ELR (cell line): ENCODE results near the gene DUS1L.

ENCODE experiments used
- DNase-seq: peaks from one replicate; pipeline ENCODE4 v3.0.0-alpha.2; 2015; ENCODE audit warnings: low read depth

Gene DUS1L

DNA sequence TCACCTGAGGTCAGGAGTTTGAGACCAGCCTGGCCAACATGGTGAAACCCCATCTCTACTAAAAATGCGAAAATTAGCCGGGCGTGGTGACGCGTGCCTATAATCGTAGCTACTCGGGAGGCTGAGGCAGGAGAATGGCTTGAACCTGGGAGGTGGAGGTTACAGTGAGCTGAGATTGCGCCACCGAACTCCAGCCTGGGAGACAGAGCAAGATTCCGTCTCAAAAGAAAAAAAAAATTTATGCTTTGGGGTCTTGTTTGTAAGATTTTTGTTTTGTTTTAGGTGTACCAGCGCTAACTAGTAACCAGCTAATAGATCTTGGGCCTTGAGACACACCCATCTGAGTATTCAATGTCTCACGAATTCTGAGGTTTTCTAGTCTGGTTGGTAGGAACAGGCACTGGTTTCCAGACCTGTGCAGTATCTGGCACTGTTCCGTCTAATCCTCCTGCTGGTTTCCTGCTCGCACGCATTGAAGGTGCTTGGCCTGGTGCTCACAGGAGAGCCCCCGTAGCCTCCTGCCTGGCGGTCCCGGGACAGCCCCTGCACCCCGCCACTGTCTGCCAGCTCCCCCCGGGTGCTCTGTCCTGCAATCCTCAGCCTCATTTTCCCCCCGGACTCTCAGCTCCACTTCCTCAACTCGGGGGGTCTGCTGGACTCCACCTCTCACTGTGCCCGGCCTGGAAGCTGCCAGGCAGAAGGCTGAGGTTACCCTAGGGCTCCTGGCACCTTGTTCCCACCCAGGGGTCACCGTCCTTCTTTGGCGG lies 10.6 kb upstream of the DUS1L start:
- DNase-seq = no peak

- DNase-seq = no peak
These were observed 7.8 kb upstream of the DUS1L start for GRCh38 chr17:82073446-82073845.

DNA sequence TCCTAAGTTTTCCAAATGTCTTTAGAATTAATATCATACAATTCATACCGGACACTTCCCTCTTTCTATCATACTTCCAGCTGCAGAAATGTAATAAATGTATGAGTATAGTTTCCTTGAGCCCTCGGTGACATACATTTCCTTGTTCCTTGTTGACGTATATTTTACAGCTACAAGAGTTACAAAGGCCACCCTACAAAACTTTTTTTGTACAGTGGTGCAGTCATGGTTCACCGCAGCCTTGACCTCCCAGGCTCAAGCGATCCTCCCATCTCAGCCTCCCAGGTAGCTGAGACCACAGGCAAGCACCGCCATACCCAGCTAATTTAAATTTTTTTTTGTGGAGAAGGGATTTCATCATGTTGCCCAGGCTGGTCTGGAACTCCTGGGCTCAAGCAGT lies 7.2 kb upstream of the DUS1L start:
- DNase-seq = no peak

- no peak for DNase-seq
These were observed 5.0 kb upstream of the DUS1L start for GRCh38 chr17:82070611-82071010.

GRCh38 chr17:82065193-82065637 lies 389 bp downstream of the DUS1L start:
- DNase-seq = peak; percentile 57

GRCh38 chr17:82064433-82065192 lies 991 bp downstream of the DUS1L start:
- DNase-seq = no peak

- DNase-seq = no peak
These were observed 1.9 kb downstream of the DUS1L start for GRCh38 chr17:82063424-82064415.

DNA sequence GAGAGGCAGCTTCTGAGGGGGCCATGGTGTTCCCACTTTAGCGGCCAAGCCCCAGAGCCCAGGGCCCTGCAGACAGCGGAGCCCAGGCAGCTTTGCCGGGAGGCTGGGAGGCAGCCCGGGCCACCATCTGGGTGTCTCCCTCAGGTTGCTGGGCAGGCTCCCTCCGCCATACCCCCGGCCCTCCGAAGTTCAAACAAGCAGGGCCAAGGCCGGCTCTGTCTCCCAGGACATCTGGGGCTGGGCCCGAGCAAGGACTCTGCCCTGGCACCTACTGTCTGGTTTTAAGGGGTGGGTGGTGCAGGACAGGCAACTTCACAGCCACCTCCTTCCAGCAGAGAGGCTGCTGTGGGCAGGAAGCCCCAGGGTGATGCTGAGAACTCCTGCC lies 2.6 kb downstream of the DUS1L start:
- no peak for DNase-seq

DNA sequence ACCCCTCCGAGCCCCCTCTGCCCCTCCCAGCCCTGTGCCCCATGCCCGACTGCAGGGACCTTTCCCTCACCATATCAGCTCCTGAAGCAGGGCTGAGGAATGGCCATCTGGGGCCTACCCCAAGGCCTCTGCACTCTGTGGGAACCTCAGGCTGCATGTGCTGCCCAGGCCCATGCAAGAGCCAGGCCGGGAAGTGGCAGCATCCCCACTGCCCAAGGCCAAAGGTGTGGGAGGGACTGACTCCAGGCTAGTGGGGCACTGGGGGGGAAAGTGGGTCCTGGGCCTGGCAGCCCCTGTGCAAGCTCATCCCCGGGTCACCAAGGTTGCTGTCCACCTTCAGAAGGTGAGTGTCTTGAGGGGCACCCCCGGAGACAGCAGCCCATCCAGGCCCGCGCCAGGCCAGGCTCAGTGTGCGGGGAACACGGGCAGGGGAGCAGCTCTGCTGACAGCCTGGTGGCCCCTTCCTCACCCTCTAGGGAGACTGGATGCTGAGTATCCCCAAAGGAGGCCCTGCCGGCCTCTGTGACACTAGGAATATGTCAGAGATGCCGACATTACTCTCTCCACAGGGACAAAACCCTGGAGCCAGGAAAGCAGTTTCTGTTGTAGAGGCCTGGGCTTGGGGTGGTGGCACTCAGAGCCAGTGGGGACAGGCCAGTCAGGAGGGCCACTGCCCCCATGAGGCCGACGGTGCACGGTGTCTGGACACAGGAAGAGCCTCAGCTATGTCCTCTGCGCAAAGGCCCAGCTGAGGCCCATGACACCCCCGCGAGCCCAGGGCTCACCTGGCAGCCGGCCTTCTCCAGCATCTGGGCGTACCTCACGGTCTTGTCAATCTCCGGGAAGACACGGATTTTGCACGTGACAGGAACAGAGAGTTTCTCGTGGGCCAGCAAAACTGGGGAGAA lies 3.3 kb downstream of the DUS1L start:
- DNase-seq = no peak

DNA sequence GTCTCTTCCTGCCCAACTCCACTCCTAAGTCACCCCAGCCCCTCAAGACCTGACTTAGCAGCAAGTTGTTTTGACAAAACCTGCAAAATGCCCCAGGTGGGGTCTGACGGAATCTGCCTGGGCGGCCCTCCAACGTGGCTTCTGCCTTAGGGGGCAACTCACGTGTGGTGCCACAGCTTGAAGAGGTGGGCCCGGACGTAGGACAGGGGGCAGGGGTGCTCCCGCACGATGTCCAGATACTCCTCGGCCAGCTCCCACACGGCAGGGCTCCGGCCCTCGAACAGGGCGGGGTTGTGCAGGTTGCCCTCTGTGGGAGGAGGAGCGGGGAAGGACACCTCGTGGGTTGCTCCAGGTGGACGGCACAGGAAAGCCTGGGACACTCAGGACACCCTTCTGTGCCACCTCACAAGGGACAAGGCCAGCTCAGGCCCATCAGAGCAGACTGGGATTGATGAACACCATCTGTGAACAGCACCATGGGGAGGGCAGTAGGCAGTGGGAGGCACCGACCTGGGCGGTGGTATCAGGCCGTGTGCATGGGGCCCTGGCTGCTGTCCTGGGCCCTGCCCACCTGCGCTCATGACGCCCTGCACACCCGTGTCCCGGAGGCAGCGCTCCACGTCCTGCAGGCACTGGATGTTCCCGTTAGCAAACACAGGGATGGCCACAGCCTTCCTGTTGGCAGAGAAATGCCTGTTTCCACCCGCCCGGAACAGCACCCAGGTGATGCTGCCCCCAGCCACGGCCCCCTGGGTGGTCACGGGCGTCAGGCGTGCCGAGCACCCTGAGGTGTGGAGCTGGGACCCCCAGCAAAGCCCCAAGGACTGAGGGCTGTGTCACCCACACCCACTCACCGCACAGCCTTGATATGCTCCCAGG lies 4.3 kb downstream of the DUS1L start:
- no peak for DNase-seq

GRCh38 chr17:82060614-82061013 lies 5.0 kb downstream of the DUS1L start:
- no peak for DNase-seq

DNA sequence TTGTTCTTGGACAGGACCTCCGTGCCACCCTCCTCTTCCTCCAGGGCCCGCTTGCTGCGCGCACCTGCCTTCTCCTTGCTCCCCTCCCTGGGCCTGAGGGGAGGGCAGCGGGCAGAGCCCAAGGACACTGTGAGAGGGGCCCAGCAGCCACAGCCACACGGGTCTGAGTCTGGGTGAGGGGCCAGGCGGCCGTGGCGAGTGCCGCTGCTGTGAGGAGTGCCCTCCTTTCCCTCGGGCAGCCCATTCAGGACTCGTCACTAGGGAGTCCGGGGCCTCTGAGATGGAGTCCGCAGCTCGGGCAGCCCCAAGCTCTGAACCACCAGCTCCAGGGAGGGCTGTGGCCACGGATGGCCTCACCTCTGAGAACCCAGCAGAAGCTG lies 5.6 kb downstream of the DUS1L start:
- no peak for DNase-seq

- no peak for DNase-seq
These were observed 6.2 kb downstream of the DUS1L start for GRCh38 chr17:82059272-82060000.

GRCh38 chr17:82058855-82059249 lies 6.8 kb downstream of the DUS1L start:
- no peak for DNase-seq

DNA sequence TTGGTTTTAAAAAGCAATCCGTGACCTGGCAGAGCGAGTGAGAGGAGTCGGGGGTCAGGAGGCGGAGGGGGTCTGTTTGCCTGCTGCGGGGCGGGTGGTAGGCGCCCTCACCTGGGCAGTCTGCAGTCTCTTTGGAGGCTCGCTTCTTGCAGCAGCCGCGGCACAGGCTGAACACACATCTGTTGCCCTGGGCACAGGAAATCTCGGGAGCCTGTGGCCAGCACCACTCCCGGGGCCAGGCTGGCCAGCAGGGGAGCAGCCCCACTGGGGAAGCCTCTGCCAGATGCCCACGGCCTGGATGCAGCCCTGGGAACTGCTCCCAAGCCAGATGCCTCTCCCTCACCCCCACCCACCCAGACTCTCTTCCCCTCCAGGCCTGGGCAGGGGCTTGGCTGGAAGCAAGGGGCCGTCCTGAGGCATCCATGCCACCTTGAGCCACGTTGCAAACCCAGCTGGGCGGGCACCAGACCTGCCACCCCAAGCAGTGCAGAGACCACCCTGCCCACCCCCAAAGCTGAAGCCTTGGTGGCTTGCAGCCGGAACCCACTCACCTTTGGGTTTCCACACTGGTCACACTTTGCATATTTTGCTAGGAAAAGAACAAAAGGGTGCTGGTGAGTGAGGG lies 7.3 kb downstream of the DUS1L start:
- DNase-seq = no peak

DNA sequence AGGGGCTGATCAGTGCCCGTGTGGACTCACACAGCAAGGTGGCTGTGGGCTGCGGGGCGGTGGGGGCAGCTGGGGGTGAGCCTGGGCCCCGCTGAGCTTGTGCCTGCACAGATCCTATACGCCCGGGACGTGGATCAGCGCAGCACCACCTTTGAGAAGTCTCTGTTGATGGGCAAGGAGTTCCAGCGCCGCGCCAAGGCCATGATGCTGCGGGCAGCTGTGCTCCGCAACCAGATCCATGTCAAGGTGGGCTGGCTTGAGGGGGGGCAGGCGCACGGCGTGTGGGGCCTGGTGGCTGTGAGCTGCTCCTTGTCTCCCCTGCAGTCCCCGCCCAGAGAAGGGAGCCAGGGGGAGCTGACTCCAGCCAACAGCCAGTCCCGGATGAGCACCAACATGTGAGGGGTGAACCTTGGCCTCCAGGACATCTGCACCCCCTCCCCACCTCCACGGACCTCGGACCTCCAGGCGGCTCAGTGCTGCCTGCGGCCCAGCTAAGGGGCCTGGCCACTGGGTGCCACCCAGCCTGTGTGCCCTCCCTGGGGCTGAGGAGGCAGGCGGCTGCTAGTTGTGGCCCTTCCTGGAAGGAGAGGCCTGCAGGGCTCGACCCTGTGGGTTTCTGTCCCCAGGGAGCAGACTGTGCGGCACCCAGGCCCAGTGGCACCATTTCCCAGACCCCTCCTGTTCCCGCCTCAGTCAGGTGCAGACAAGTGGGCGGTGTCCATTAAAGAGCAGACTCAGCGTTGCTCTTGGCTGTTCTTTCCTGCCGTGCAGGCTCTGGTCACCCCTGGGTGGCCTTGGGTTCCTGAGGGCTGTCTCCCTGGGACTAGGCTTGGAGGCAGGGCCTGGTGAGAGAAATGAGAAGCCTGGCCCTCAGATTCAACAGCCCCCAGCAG lies 8.6 kb downstream of the DUS1L start:
- no peak for DNase-seq

DNA sequence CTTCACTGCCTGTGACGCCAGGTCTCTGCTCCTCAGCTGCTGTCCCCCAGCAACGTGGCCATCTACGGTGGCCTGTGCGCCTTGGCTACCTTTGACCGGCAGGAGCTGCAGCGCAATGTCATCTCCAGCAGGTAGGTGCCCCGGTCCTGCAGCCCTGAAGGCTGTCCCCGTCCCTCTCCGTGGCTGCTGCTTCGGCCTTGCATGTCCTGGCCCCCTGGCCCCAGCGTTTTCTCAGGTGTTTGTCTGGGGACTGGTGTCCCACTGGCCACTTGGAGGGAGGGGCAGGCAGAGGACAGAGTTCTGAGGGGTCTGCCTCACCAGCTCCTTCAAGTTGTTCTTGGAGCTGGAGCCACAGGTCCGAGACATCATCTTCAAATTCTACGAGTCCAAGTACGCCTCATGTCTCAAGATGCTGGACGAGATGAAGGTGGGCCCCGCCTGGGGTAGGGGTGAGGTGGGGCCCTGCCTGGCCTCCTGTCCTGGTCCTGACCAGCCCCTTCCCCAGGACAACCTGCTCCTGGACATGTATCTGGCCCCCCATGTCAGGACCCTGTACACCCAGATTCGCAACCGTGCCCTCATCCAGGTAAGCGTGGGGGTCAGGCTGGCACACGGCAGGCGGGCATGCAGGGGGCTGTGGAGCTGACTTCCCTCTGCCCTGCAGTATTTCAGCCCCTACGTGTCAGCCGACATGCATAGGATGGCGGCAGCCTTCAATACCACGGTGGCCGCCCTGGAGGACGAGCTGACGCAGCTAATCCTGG lies 9.5 kb downstream of the DUS1L start:
- DNase-seq = no peak
